NCI-H2107 treated with DMSO at 0.1 percent for 48 hours (cell line): ENCODE measurements around the gene KSR1.
A peak's percentile ranks its signal among the peaks of the same experiment; 100 is the strongest.

ENCODE experiments used
- DNase-seq: peaks from one replicate; lab custom pipeline; 2025; ENCODE audit not compliant: unreplicated experiment; lab: John Stamatoyannopoulos, UW

The KSR1 gene

GRCh38 chr17:27532269-27533263 lies 76.3 kb downstream of the KSR1 start:
- peak; percentile 48 for DNase-seq

- no peak for DNase-seq
Observed at GRCh38 chr17:27533874-27534815, 77.9 kb downstream of the KSR1 start.

- DNase-seq: no peak
Observed at GRCh38 chr17:27535178-27535928, 79.1 kb downstream of the KSR1 start.

- no peak for DNase-seq
Observed at GRCh38 chr17:27535975-27536374, 79.7 kb downstream of the KSR1 start.

GRCh38 chr17:27536781-27537180 lies 80.5 kb downstream of the KSR1 start:
- DNase-seq: no peak

- no peak for DNase-seq
Observed at GRCh38 chr17:27538156-27538955, 82.1 kb downstream of the KSR1 start.

- no peak for DNase-seq
Observed at GRCh38 chr17:27539152-27539551, 82.9 kb downstream of the KSR1 start.

GRCh38 chr17:27539794-27540317 lies 83.6 kb downstream of the KSR1 start:
- DNase-seq: no peak

GRCh38 chr17:27540318-27541101 lies 84.3 kb downstream of the KSR1 start:
- no peak for DNase-seq

- no peak for DNase-seq
Observed at GRCh38 chr17:27541301-27542023, 85.2 kb downstream of the KSR1 start.

GRCh38 chr17:27542841-27543463 lies 86.7 kb downstream of the KSR1 start:
- DNase-seq: no peak

GRCh38 chr17:27543464-27543856 lies 87.2 kb downstream of the KSR1 start:
- no peak for DNase-seq

- DNase-seq: no peak
Observed at GRCh38 chr17:27543958-27544349, 87.7 kb downstream of the KSR1 start.

GRCh38 chr17:27544350-27545131 lies 88.3 kb downstream of the KSR1 start:
- DNase-seq: no peak

- DNase-seq: no peak
Observed at GRCh38 chr17:27545562-27546229, 89.4 kb downstream of the KSR1 start.

- DNase-seq: no peak
Observed at GRCh38 chr17:27546624-27547300, 90.5 kb downstream of the KSR1 start.
